Gastroesophageal sphincter (tissue), 3 donors: ENCODE results near the gene ACTBL2.

Experiments
- CTCF ChIP-seq, 4 experiments: fragments of 200-600 bp in 2 of 4; fragments of 450-650 bp in 2 of 4; sonication (generic) in 1 of 4; IDR thresholded peaks; one replicate each; pipeline ENCODE4 v1.5.1; 2017 to 2019; ENCODE audit warnings: antibody characterized with exemption in 4 of 4, mild to moderate bottlenecking in 2 of 4, moderate library complexity in 2 of 4
- POLR2AphosphoS5 ChIP-seq: sonication (generic); formaldehyde crosslinking; IDR thresholded peaks from one replicate; pipeline ENCODE4 v1.6.1; 2017; ENCODE audit warnings: antibody characterized with exemption

GRCh38 chr5:57468481-57469163 lies 14.0 kb downstream of the ACTBL2 start:
- no peak for TF ChIP-seq CTCF (IDR thresholded peaks at IDR 0.05)
- TF ChIP-seq POLR2AphosphoS5 = no peak
